Stimulated activated CD8-positive, alpha-beta memory T cell treated with anti-CD3 and anti-CD28 coated beads, Interleukin-15, amount 100 ng/mL, for 4 hours (primary cell): ENCODE data around the gene CTSA.
A peak's percentile ranks its signal among the peaks of the same experiment; 100 is the strongest.
"Not testable (repeated sequence)": the region's sequence is repeated elsewhere in the genome, so short reads cannot be mapped to it uniquely, and the experiment has no call there.

Experiments
- DNase-seq, 2 donors: peaks; one replicate each; pipeline ENCODE4 v3.0.0-alpha.2; 2020; ENCODE audit warnings: low read depth in 2 of 2

CTSA gene

GRCh38 chr20:45918182-45918737, 27.1 kb downstream of the CTSA start:
- no peak for DNase-seq

GRCh38 chr20:45918779-45919537, 27.8 kb downstream of the CTSA start:
- DNase-seq = no peak

- DNase-seq = no peak
Measured at GRCh38 chr20:45919542-45920399, 28.6 kb downstream of the CTSA start.

GRCh38 chr20:45920462-45921336, 29.6 kb downstream of the CTSA start:
- DNase-seq = no peak

DNA sequence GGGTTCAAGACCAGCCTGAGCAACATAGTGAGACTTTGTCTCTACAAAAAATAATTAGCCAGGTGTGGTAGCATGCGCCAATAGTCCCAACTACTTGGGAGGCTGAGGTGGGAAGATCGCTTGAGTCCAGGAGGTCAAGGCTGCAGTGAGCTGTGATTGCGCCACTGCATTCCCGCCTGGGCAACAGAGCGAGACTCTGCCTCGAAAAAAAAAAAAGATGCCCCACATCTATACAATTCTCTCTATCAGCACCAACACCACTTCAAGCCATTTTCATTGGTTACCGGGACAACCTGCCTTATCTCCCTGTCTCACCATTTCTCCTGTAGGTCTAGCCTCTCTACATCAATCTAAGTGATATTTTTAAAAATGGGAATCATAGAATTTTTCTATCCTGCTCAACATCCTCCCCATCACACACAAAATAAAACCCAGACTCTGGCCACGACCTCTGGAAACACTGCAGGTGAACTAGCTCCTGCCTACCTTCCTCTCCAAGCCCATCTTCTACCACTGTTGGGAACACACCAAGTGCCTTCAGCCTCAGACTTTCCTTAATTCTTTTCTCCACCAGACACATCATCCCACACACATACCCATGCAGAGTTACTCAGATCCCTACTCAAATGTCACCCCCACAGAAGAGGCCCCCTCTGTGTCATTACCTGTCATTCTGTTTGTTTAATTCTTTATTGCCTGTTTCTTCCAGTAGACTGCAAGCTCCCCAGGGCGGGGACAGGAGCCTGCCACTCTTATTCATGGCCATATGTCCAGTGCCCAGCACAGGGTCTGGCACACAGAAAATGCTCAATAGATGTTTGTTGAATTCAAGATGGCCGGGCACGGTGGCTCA, 30.4 kb downstream of the CTSA start:
- no peak for DNase-seq

- no peak for DNase-seq
Measured at GRCh38 chr20:45924391-45925261, 33.5 kb downstream of the CTSA start.

DNA sequence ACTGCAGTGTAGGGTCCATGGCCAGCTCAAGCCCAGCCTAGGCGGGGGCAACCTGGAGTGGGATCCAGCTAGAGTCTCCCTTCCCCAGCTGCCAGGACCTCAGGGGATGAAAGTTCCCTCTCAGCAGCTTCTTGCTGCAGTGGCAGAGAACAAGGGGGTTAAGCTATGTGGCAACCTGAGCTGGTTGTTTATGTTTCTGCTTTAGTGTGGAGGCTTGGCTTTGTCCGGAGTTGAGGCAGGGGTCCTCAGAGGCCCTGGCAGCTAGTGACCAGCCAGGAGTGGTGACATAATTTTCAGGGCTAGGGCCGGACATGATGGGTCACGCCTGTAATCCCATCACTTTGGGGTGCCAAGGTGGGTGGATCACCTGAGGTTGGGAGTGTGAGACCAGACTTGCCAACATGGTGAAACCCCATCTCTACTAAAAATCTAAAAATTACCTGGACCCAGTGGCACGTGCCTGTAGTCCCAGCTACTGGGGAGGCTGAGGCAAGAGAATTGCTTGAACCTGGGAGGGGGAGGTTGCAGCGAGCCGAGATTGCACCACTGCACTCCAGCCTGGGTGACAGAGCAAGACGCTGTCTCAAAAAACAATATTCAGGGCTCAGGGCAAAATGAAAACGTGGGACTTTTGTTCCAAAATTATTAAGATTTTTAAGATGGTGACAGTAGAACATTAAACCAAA, 34.8 kb downstream of the CTSA start:
- no peak for DNase-seq

GRCh38 chr20:45926731-45927070, 35.6 kb downstream of the CTSA start:
- no peak for DNase-seq

DNA sequence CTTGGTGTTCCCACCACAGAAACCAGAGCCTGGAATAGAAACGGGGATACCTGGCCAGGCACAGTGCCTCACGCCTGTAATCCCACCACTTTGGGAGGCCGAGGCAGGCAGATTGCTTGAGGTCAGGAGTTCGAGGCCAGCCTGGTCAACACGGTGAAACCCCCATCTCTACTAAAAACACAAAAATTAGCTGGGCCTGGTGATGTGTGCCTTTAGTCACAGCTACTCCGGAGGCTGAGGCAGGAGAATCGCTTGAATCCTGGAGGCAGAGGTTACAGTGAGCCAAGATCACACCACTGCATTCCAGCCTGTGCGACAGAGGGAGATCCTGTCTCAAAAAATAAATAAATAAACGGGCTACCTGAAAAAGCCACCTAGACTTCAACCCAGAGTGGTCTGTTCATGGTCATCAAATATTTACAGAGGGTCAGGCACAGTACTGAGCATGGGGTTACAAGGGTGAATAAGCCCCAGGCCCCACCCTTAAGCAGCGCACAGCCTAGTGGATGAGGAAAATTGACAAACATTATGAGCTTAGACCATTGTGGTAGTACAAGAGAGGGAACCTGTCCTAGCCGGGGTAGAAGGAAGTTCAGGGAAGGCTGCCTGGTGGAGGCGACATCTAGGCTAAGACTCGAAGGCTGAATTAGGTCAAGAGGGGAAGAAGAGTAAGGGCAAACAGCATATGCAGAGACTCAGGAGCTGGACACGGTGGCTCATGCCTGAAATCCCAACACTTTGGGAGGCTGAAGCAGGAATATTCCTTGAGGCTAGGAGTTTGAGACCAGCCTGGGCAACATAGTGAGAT, 36.1 kb downstream of the CTSA start:
- DNase-seq = no peak

GRCh38 chr20:45931680-45932079, 40.5 kb downstream of the CTSA start:
- DNase-seq = not testable (repeated sequence)

DNA sequence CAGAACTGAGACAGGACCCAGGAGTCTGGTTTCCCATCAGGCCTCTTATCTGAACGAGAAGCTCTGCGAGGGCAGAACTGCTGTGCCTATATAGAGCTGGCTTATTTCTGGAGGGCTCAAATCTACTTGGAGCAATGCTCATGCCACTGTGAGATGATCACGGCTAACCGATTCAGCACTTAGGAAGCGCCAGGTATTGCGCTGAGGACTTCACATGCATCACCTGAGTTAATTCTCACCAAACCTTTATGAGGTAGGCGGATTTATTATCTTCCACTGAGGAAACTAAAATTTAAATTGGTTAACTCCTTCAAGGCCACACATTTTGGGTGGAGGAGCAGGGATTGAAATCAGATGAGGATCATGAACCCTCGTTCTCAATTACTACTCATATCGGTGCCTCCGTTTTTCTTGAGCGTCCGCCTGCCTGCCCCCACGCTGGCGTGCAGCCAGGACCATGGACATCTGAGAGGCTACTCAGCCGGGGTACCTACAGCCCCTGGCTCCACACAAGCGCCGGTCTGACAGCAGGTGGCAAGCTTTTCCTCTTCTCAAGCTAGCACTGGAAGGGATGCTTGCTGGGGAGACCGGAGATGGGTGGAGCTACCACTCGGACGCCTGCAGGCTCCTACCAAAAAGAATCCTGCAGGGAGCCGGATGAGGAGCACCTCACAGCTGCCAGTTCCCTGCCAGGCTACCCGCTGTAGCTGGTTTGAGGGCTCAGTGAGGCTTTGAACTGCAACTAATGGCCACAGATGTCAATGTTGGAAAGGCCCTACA, 42.3 kb downstream of the CTSA start:
- DNase-seq = peak; percentile 14 to 21

DNA sequence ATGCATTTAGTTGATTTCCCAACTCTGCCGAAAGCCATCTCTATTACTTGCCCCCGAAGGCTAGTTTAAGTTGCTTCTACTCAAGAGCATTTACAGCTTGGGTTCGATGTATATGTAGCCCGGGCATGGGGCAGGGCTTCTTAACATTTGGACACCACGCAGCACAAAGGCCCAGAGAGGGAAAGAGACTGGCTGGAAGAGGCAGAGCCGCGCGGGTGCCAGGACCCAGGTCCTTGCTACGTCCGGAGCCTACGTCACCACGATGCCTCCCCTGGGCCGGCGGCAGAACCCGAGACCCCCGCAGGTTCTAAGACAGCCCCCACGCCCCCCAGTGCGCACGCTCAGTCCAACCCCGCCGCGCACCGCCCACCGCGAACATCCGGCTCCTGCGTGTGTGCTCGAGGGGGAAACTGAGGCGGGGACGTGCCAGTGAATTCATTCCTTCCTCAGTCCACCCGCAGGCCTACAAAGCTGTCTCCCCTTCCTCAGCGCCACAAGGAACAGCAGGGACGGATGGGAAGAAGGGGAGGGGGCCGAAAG, 43.0 kb downstream of the CTSA start:
- DNase-seq = peak; percentile 23 to 25

DNA sequence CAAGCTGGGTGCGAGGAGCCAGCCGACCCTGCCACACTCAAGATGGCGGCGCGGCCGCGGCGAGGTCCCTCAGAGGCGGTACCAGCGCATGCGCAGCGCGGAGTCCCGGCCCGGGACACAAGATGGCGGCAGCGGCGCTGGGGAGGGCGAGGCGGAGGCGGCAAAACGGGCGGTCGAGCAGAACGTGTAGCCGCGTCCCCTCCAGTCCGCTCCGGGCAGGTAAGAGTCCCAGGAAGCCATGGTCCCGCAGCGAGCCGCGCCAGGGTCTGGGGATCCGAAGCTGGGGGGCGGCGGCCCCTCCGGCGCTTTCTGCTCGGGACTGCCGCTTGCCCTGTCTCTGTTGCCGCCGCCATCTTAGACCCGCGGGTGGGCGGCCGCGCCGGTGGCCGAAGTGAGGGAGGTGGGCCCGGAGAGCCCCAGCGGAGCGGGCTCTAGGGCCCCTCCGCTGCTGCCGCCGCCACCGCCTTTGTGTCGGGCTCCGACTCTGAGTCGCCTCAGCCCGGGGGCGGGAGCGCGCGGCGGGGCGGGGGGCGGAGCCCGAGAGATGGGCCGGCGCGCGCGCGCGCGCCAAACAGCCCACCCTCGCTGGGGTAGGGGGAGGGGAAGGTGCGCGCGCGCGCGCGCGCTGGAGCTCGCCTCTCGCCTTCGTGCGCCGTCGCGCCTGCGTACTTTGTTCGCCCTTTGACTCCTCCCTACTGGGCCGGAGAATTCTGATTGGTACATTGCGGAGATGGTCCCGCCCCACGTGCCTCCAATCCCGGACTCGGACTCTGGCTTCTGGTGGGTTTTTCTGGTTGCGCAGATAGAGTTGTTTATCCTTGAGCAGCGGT, 43.7 kb downstream of the CTSA start, which contains the start of gene PCIF1:
PCIF1 (plus strand) TSS at position 98 of the 830 bp plus-strand sequence. CDS start 4,317 bp downstream, outside the sequence.
- DNase-seq = peak; percentile 97

DNA sequence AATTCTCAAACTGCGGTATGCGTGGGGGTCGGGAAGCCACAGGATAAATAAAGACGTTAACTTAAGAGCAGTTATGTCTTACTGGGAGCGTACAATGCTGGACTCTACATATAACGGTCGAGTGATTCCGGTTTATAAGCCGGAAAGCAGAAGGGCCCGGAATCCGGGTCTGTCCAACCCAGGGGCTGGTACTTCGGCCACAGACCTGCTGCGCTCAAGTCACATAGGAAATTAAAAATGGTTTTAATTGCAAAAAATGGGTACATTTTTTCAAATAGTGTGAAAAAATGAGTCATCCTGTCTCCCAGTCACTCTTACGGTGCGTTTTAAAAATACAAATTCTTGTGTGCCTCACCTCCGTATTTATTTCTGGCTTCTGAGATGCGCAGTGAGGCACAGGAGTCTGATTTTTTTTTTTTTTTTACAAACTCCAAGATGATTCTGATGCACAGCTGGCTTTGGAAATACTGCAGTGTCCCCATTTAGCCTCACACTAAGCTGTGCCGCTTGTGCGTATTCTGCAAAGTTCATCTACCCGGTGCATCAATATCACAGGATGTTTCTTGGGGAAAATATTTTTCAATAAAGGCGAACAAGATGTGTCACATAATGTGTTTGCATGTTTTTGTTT, 44.4 kb downstream of the CTSA start:
- no peak for DNase-seq

- no peak for DNase-seq
Measured at GRCh38 chr20:45937765-45938164, 46.6 kb downstream of the CTSA start.
